ENCODE results near the gene PCDHGA7. TPM values are rescaled to one million over a fixed set of nuclear protein-coding genes. Genes with fewer than 3 reads are reported as not detected.
"Not testable (repeated sequence)": the region's sequence is repeated elsewhere in the genome, so short reads cannot be mapped to it uniquely, and the experiment has no call there.

PCDHGA7 gene
- polyA plus RNA-seq, 1 experiment, result 2.7 TPM

- DNase-seq (ENCODE audit: low read depth, low spot score), result no peak
- TF ChIP-seq CTCF (IDR thresholded peaks at IDR 0.05; ENCODE audit: low read depth, low read length), result no peak
- no peaks in the 10 kb centered on the region for H3K27me3 ChIP-seq (ENCODE audit: control insufficient read depth, insufficient read depth, low read length)
- H3K9me3 ChIP-seq (ENCODE audit: control insufficient read depth, insufficient read depth, low read length), result peaks cover 65% of the 10 kb centered on the region
- H3K4me3 ChIP-seq (ENCODE audit: low read depth, low read length), result no peak overlapping the region
- ChIA-PET POLR2A (no interaction called here), CTCF (interaction anchor here (1.4 to 7.2 kb wide), 2 partner anchors 131 to 136 kb away, joined by 7 to 94 read pairs; no protein-coding TSS in a partner anchor)
- H3K27ac ChIP-seq (ENCODE audit: low read depth, low read length), result no peak overlapping the region
Measured at GRCh38 chr5:141427783-141428426, 45.4 kb downstream of the PCDHGA7 start.

GRCh38 chr5:141430332-141431113 is 48.0 kb downstream of the PCDHGA7 start, which contains the start of gene PCDHGA12:
Gene PCDHGA12, plus strand, starts transcription at chr5:141430507. Its CDS starts 253 bp downstream, at chr5:141430760.
- CTCF ChIA-PET, result interaction anchor here (0.5 to 7.2 kb wide), 27 partner anchors 9 to 186 kb away, joined by 3 to 94 read pairs (median 4); partner anchors contain the start of genes PCDHGA10, PCDHGA11, PCDHGB3 and PCDHGB5
- H3K27me3 ChIP-seq (ENCODE audit: control insufficient read depth, insufficient read depth, low read length), result no peaks in the 10 kb centered on the region
- DNase-seq (ENCODE audit: low read depth, low spot score), result no peak
- H3K4me3 ChIP-seq (ENCODE audit: low read depth, low read length), result peak within 1 kb of the TSS; percentile 37
- POLR2A ChIA-PET, result interaction anchor here (1.1 kb wide), 1 partner anchor 46 kb away, joined by 4 read pairs; no protein-coding TSS in a partner anchor
- H3K27ac ChIP-seq (ENCODE audit: low read depth, low read length), result peak within 1 kb of the TSS; percentile 52
- peak; percentile 43; the same call in 1 of the 2 replicates for TF ChIP-seq CTCF (IDR thresholded peaks at IDR 0.05; ENCODE audit: low read depth, low read length)
- peaks cover 65% of the 10 kb centered on the region for H3K9me3 ChIP-seq (ENCODE audit: control insufficient read depth, insufficient read depth, low read length)

- DNase-seq (ENCODE audit: low read depth, low spot score), result no peak
- TF ChIP-seq CTCF (IDR thresholded peaks at IDR 0.05; ENCODE audit: low read depth, low read length), result no peak
- POLR2A ChIA-PET, result no interaction called here
- Histone ChIP-seq H3K9me3 (ENCODE audit: control insufficient read depth, insufficient read depth, low read length) (peaks cover 60% of the 10 kb centered on the region), H3K27me3 (ENCODE audit: control insufficient read depth, insufficient read depth, low read length) (no peaks in the 10 kb centered on the region), H3K27ac (ENCODE audit: low read depth, low read length) (peak overlapping the region; percentile 21), H3K4me3 (ENCODE audit: low read depth, low read length) (no peak overlapping the region)
- CTCF ChIA-PET, result interaction anchor here (0.8 to 7.2 kb wide), 10 partner anchors 10 to 136 kb away, joined by 3 to 94 read pairs (median 10); partner anchors contain the start of genes PCDHGA10 and PCDHGA11
Measured at GRCh38 chr5:141431286-141431685, 48.7 kb downstream of the PCDHGA7 start.

GRCh38 chr5:141432308-141432707 is 49.8 kb downstream of the PCDHGA7 start:
- H3K27ac ChIP-seq (ENCODE audit: low read depth, low read length); POLR2A ChIA-PET; H3K27me3 ChIP-seq (ENCODE audit: control insufficient read depth, insufficient read depth, low read length); DNase-seq (ENCODE audit: low read depth, low spot score); H3K4me3 ChIP-seq (ENCODE audit: low read depth, low read length): not testable (repeated sequence)
- H3K9me3 ChIP-seq (ENCODE audit: control insufficient read depth, insufficient read depth, low read length), result peaks cover 49% of the 10 kb centered on the region
- CTCF ChIA-PET, result interaction anchor here (1.4 to 7.2 kb wide), 2 partner anchors 126 to 136 kb away, joined by 3 to 94 read pairs; no protein-coding TSS in a partner anchor

- H3K4me3 ChIP-seq (ENCODE audit: low read depth, low read length); DNase-seq (ENCODE audit: low read depth, low spot score); H3K27ac ChIP-seq (ENCODE audit: low read depth, low read length); POLR2A ChIA-PET; H3K27me3 ChIP-seq (ENCODE audit: control insufficient read depth, insufficient read depth, low read length): not testable (repeated sequence)
- H3K9me3 ChIP-seq (ENCODE audit: control insufficient read depth, insufficient read depth, low read length), result peaks cover 45% of the 10 kb centered on the region
- CTCF ChIA-PET, result interaction anchor here (1.4 to 7.2 kb wide), 2 partner anchors 126 to 136 kb away, joined by 3 to 94 read pairs; no protein-coding TSS in a partner anchor
Measured at GRCh38 chr5:141432726-141433125, 50.2 kb downstream of the PCDHGA7 start.
